Measurements from ENCODE around the gene PMS1.

GRCh38 chr2:189865826-189866225 lies 81.6 kb downstream of the PMS1 start:
- TF ChIP-seq CTCF (IDR thresholded peaks at IDR 0.05) = no peak
- TF ChIP-seq ZFX (IDR thresholded peaks at IDR 0.05; ENCODE audit: borderline replicate concordance) = no peak
